Breast epithelium (tissue), 3 donors: Measurements from ENCODE around the gene DMWD.

Experiments used
- CTCF ChIP-seq, 3 donors: fragments of 450-650 bp; IDR thresholded peaks; one replicate each; pipeline ENCODE4 v1.5.1; 2016 to 2017; ENCODE audit warnings: antibody characterized with exemption in 3 of 3, mild to moderate bottlenecking in 3 of 3, moderate library complexity in 3 of 3
- POLR2A ChIP-seq: fragments of 450-650 bp; IDR thresholded peaks from one replicate; pipeline ENCODE4 v1.6.1; 2016; ENCODE audit warnings: antibody characterized with exemption, mild to moderate bottlenecking, moderate library complexity

GRCh38 chr19:45781214-45782161 is 11.2 kb downstream of the DMWD start:
- TF ChIP-seq POLR2A (no peak), CTCF (IDR thresholded peaks at IDR 0.05) (no peak)
